GM21825 (cell line): ENCODE measurements around the gene SYP.

Experiments
- ATAC-seq: cut with Tn5 transposase; IDR thresholded peaks from one replicate; pipeline ENCODE4 v1.9.1; 2021; ENCODE audit warnings: mild to moderate bottlenecking, moderate library complexity; ENCODE audit not compliant: unreplicated experiment

The SYP gene

GRCh38 chrX:49221868-49222267 is 21.9 kb upstream of the SYP start:
- ATAC-seq: no peak

- ATAC-seq: no peak
These were observed 20.1 kb upstream of the SYP start for GRCh38 chrX:49220100-49220499.

GRCh38 chrX:49214996-49215526 is 15.1 kb upstream of the SYP start:
- ATAC-seq: no peak

GRCh38 chrX:49214416-49214815 is 14.4 kb upstream of the SYP start:
- ATAC-seq: no peak

GRCh38 chrX:49212861-49213260 is 12.9 kb upstream of the SYP start:
- ATAC-seq: no peak

- ATAC-seq: no peak
These were observed 12.2 kb upstream of the SYP start for GRCh38 chrX:49212209-49212608.

GRCh38 chrX:49211074-49211473 is 11.1 kb upstream of the SYP start:
- no peak for ATAC-seq

- no peak for ATAC-seq
These were observed 10.4 kb upstream of the SYP start for GRCh38 chrX:49210406-49210805.

- no peak for ATAC-seq
These were observed 9.7 kb upstream of the SYP start for GRCh38 chrX:49209434-49210251.

GRCh38 chrX:49208399-49208798 is 8.4 kb upstream of the SYP start:
- ATAC-seq: no peak

- no peak for ATAC-seq
These were observed 6.5 kb upstream of the SYP start for GRCh38 chrX:49206543-49206942.

- no peak for ATAC-seq
These were observed 5.5 kb upstream of the SYP start for GRCh38 chrX:49205443-49205842.

- no peak for ATAC-seq
These were observed 4.7 kb upstream of the SYP start for GRCh38 chrX:49204709-49205108.

GRCh38 chrX:49204017-49204416 is 4.0 kb upstream of the SYP start:
- ATAC-seq: no peak

GRCh38 chrX:49203536-49203935 is 3.5 kb upstream of the SYP start:
- ATAC-seq: no peak

GRCh38 chrX:49202022-49202421 is 2.0 kb upstream of the SYP start:
- no peak for ATAC-seq

- ATAC-seq: no peak
These were observed 738 bp downstream of the SYP start for GRCh38 chrX:49199315-49199595.

- no peak for ATAC-seq
These were observed 1.3 kb downstream of the SYP start for GRCh38 chrX:49198540-49199314.

GRCh38 chrX:49197543-49198087 is 2.4 kb downstream of the SYP start:
- no peak for ATAC-seq

- no peak for ATAC-seq
These were observed 6.4 kb downstream of the SYP start for GRCh38 chrX:49193542-49193964.

GRCh38 chrX:49192722-49193328 is 7.2 kb downstream of the SYP start:
- ATAC-seq: no peak
